DND-41 (cell line): Measurements from ENCODE around the gene CNTN3.

Experiments used
- ATAC-seq: fragments of 200-7000 bp; cut with Tn5 transposase; 3 replicates; pipeline ENCODE4 v1.9.1; 2021; ENCODE audit warnings: low read depth; ENCODE audit not compliant: insufficient read depth
- DNase-seq: peaks from one replicate; pipeline ENCODE4 v3.0.0-alpha.2; 2020
- H2AFZ ChIP-seq: 2 replicates; pipeline ENCODE4 v1.6.0; 2012; ENCODE audit warnings: low read depth, low read length
- H3K27ac ChIP-seq: 2 replicates; pipeline ENCODE4 v1.5.1; 2012; ENCODE audit warnings: low read length, inconsistent platforms
- H3K27me3 ChIP-seq: fragments of 200-600 bp; sonication (generic); 2 replicates; pipeline ENCODE4 v1.6.0; 2012; ENCODE audit warnings: low read length, mild to moderate bottlenecking, inconsistent platforms; ENCODE audit not compliant: insufficient read depth, poor library complexity
- H3K36me3 ChIP-seq: 2 replicates; pipeline ENCODE4 v1.5.1; 2012; ENCODE audit warnings: low read length, inconsistent platforms; ENCODE audit not compliant: insufficient read depth
- H3K4me1 ChIP-seq: 2 replicates; pipeline ENCODE4 v1.5.1; 2012; ENCODE audit warnings: mild to moderate bottlenecking, low read length; ENCODE audit not compliant: insufficient read depth
- H3K4me2 ChIP-seq: 2 replicates; pipeline ENCODE4 v1.6.0; 2012; ENCODE audit warnings: mild to moderate bottlenecking, moderate library complexity, low read length, inconsistent platforms; ENCODE audit not compliant: insufficient read depth
- H3K4me3 ChIP-seq, 2 experiments: fragments of 200-600 bp in 1 of 2; shearing (Covaris generic) in 1 of 2; 2 replicates each; pipeline ENCODE4 v1.5.1; 2012 to 2016; ENCODE audit warnings: inconsistent platforms in 2 of 2, low read length in 2 of 2, mild to moderate bottlenecking in 2 of 2, low read depth in 1 of 2, moderate library complexity in 1 of 2
- H3K79me2 ChIP-seq: 2 replicates; pipeline ENCODE4 v1.6.0; 2012; ENCODE audit warnings: low read length, inconsistent platforms; ENCODE audit not compliant: insufficient read depth
- H3K9ac ChIP-seq: 2 replicates; pipeline ENCODE4 v1.6.0; 2012; ENCODE audit warnings: low read depth, mild to moderate bottlenecking, inconsistent platforms, low read length, moderate library complexity
- H3K9me3 ChIP-seq: 2 replicates; pipeline ENCODE4 v1.5.1; 2012; ENCODE audit warnings: low read length, moderate library complexity, mild to moderate bottlenecking, inconsistent platforms; ENCODE audit not compliant: insufficient read depth, severe bottlenecking
- H4K20me1 ChIP-seq: 2 replicates; pipeline ENCODE4 v1.6.0; 2012; ENCODE audit warnings: low read length; ENCODE audit not compliant: insufficient read depth
- EZH2 ChIP-seq: IDR thresholded peaks from 3 replicates; pipeline ENCODE4 v1.6.1; 2012; ENCODE audit warnings: borderline replicate concordance, low read depth, mild to moderate bottlenecking, moderate library complexity, low read length, inconsistent platforms; ENCODE audit not compliant: severe bottlenecking
- TF ChIP-seq, protein P1 (sequence below): IDR thresholded peaks from 2 replicates; pipeline ENCODE4 v1.5.1; 2012; ENCODE audit warnings: borderline replicate concordance, low read length, moderate library complexity, mild to moderate bottlenecking; ENCODE audit not compliant: poor library complexity, severe bottlenecking; ENCODE audit errors: extremely low read depth

The CNTN3 gene

DNA sequence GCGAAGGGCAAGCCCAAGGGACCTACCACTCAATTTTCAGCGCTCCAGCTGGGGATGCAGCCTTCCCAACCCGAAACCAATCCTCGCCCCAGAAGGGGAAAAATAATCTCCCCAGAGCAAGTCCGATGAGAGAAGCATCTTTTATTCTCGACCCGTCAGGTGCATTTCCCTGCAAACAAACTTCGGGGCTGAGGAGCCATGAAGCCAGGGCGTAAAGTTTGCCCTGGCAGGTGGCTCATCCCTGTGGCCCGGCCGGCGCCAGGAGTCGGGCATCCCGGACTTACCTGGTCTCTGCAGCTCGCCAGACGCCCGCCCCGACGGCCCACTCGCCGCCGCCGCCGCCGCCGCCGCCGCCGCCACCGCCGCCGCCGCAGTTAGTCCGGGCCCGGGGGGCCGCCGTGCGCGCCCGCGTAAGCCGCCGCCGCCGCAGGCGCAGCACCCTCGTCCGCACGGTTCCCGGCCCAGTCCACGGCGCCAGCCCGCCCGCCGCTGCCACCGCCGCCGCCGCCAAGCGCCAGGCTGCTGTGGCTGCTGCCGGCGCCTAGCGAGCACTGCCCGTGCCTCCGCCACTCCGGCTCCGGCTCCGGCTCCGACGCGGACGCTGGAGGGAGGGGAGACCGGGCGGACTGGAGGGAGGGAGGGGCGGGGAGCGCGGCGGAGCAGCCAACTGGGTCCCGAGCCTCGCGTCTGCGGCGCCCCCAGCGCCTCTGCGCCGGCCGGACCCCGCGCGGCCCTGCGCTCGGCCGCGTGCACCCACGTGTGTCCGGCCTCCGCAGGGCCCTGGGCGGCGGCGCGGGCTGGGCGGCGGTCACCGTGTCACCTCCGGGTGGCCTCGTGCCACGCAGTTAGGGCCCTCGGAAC, at the start of gene CNTN3:
TSS of gene CNTN3 (minus strand) at position 553 of the 861 bp plus-strand sequence. CDS start 93,547 bp downstream, outside the sequence.
- no peak within 1 kb of the TSS for H2AFZ ChIP-seq
- H3K4me1 ChIP-seq: no peaks in the 10 kb centered on the region
- H3K4me3 ChIP-seq: no peak within 1 kb of the TSS
- H3K4me2 ChIP-seq: no peak within 1 kb of the TSS
- ATAC-seq (no peak), DNase-seq (no peak)
- H3K27ac ChIP-seq: no peak within 1 kb of the TSS
- H3K9ac ChIP-seq: no peak within 1 kb of the TSS
- H3K36me3 ChIP-seq: no peaks in the 10 kb centered on the region
- no peaks in the 10 kb centered on the region for H3K79me2 ChIP-seq
- H3K27me3 ChIP-seq: no peaks in the 10 kb centered on the region
- TF ChIP-seq, protein P1, sequence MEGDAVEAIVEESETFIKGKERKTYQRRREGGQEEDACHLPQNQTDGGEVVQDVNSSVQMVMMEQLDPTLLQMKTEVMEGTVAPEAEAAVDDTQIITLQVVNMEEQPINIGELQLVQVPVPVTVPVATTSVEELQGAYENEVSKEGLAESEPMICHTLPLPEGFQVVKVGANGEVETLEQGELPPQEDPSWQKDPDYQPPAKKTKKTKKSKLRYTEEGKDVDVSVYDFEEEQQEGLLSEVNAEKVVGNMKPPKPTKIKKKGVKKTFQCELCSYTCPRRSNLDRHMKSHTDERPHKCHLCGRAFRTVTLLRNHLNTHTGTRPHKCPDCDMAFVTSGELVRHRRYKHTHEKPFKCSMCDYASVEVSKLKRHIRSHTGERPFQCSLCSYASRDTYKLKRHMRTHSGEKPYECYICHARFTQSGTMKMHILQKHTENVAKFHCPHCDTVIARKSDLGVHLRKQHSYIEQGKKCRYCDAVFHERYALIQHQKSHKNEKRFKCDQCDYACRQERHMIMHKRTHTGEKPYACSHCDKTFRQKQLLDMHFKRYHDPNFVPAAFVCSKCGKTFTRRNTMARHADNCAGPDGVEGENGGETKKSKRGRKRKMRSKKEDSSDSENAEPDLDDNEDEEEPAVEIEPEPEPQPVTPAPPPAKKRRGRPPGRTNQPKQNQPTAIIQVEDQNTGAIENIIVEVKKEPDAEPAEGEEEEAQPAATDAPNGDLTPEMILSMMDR: no peak
- TF ChIP-seq EZH2: no peak
- no peaks in the 10 kb centered on the region for H3K9me3 ChIP-seq
- no peaks in the 10 kb centered on the region for H4K20me1 ChIP-seq

DNA sequence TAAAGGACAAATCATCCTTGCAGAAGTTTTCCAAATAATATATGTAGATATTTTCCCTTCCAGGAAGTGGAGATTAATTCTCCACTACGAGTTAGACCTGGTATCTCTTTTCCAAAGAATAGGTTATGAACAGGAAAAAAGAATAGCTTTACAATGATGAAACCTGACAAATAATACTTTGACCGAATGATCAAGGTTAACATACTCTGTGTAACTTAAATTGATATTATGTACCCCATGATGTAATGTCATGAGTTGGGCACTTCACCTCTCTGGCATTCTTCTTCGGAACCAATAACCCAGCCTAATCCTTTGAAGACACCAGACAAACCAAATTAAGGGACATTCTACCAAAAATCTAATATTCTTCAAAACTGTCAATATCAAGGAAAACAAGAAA, 48.7 kb upstream of the CNTN3 start:
- Histone ChIP-seq H3K79me2 (no peaks in the 10 kb centered on the region), H2AFZ (no peak overlapping the region), H3K4me1 (no peaks in the 10 kb centered on the region), H3K36me3 (no peaks in the 10 kb centered on the region), H3K27me3 (no peaks in the 10 kb centered on the region), H3K9me3 (no peaks in the 10 kb centered on the region), H3K4me3 (no peak overlapping the region), H3K9ac (no peak overlapping the region), H4K20me1 (no peaks in the 10 kb centered on the region), H3K27ac (no peak overlapping the region), H3K4me2 (no peak overlapping the region)
- ATAC-seq: no peak
- TF ChIP-seq EZH2: no peak
- TF ChIP-seq, protein P1: no peak
- no peak for DNase-seq

DNA sequence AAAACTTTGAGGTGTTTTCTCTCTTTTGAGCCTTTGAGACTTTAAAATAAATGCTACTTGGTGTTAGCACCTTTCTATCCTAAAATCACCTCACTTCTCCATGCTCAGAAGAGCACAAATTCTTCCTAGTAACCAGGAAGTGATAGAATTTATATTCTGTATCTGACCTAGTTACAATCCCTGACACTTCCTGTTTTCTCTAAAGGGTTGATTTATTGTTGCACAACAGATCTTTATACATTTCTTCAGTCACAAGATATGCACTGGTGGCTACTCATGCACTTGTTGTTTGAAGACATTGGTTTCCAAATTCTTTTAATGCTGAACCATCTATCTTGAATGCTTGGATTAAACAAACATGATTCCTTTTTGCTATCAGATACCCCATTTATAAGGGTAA, 47.2 kb upstream of the CNTN3 start:
- Histone ChIP-seq H3K4me1 (no peaks in the 10 kb centered on the region), H2AFZ (no peak overlapping the region), H3K9me3 (no peaks in the 10 kb centered on the region), H4K20me1 (no peaks in the 10 kb centered on the region), H3K79me2 (no peaks in the 10 kb centered on the region), H3K27ac (no peak overlapping the region), H3K4me2 (no peak overlapping the region), H3K27me3 (no peaks in the 10 kb centered on the region), H3K4me3 (no peak overlapping the region), H3K36me3 (no peaks in the 10 kb centered on the region), H3K9ac (no peak overlapping the region)
- DNase-seq (no peak), ATAC-seq (no peak)
- TF ChIP-seq EZH2: no peak
- TF ChIP-seq, protein P1: no peak
